K562 (cell line): Measurements from ENCODE around the gene TMPO. TPM values are rescaled to one million over a fixed set of nuclear protein-coding genes. Genes with fewer than 3 reads are reported as not detected.

Experiments used
- CC2D1A ChIP-seq: fragments of 450-650 bp; IDR thresholded peaks from 2 replicates; pipeline ENCODE4 v1.6.1; 2017; ENCODE audit warnings: mild to moderate bottlenecking
- CGGBP1 ChIP-seq: fragments of 250-450 bp; sonication (Bioruptor Pico); IDR thresholded peaks from 2 replicates; pipeline ENCODE4 v1.9.0; 2021; ENCODE audit warnings: mild to moderate bottlenecking
- CTCF ChIP-seq, 3 experiments: IDR thresholded peaks in 2 of 3; conservative IDR thresholded peaks in 1 of 3; 2 replicates each; pipeline ENCODE4 v1.5.1; 2011 to 2012; ENCODE audit warnings: low read length in 3 of 3, mild to moderate bottlenecking in 3 of 3, control low read depth in 2 of 3, improper control_type of control experiment in 1 of 3, inconsistent platforms in 1 of 3, low read depth in 1 of 3, mixed read lengths in 1 of 3, moderate library complexity in 1 of 3; ENCODE audit not compliant: insufficient read depth in 2 of 3
- DMBX1 ChIP-seq: fragments of 250-450 bp; sonication (Bioruptor Pico); IDR thresholded peaks from 2 replicates; pipeline ENCODE4 v1.8.0; 2022; ENCODE audit warnings: inconsistent platforms, mild to moderate bottlenecking, moderate library complexity, borderline replicate concordance
- ESRRA ChIP-seq: fragments of 450-650 bp; IDR thresholded peaks from 2 replicates; pipeline ENCODE4 v1.6.1; 2014; ENCODE audit warnings: low read depth, mild to moderate bottlenecking, moderate library complexity, borderline replicate concordance
- FOS ChIP-seq: IDR thresholded peaks from 3 replicates; pipeline ENCODE4 v1.6.1; 2011; ENCODE audit not compliant: insufficient read length; ENCODE audit errors: extremely low read depth
- GATA2 ChIP-seq: sonication (generic); formaldehyde crosslinking; IDR thresholded peaks from 2 replicates; pipeline ENCODE4 v1.4.0; 2020; ENCODE audit warnings: mild to moderate bottlenecking, missing genetic modification reagents
- JUND ChIP-seq, 2 experiments: IDR thresholded peaks; 2 replicates in 1 of 2; 3 replicates in 1 of 2; pipeline ENCODE4 v1.6.1; 2011; ENCODE audit warnings: borderline replicate concordance in 2 of 2, low read depth in 2 of 2, low read length in 2 of 2, improper control_type of control experiment in 1 of 2, missing biosample characterization in 1 of 2, missing genetic modification characterization in 1 of 2, missing genetic modification reagents in 1 of 2
- MYBL2 ChIP-seq, 2 experiments: fragments of 450-650 bp in 1 of 2; sonication (generic) in 1 of 2; formaldehyde crosslinking in 1 of 2; IDR thresholded peaks; 2 replicates each; pipeline versions ENCODE4 v1.6.1 to v1.8.1; 2017 to 2022; ENCODE audit warnings: borderline replicate concordance in 1 of 2, inconsistent platforms in 1 of 2, low read depth in 1 of 2, mild to moderate bottlenecking in 1 of 2, missing genetic modification reagents in 1 of 2, moderate library complexity in 1 of 2
- OTX1 ChIP-seq: fragments of 450-650 bp; formaldehyde crosslinking; IDR thresholded peaks from 2 replicates; pipeline ENCODE4 v1.4.0; 2022; ENCODE audit warnings: mild to moderate bottlenecking
- RBM25 ChIP-seq: fragments of 200-400 bp; formaldehyde crosslinking; IDR thresholded peaks from 2 replicates; pipeline ENCODE4 v1.6.1; 2018; ENCODE audit warnings: low read length, low read depth, moderate library complexity; ENCODE audit not compliant: severe bottlenecking
- SIX5 ChIP-seq, 2 experiments: IDR thresholded peaks; 2 replicates each; pipeline ENCODE4 v1.6.1; 2011; ENCODE audit warnings: low read length in 2 of 2, borderline replicate concordance in 1 of 2, low read depth in 1 of 2, mild to moderate bottlenecking in 1 of 2, moderate library complexity in 1 of 2; ENCODE audit not compliant: insufficient read depth in 1 of 2
- STAG1 ChIP-seq: sonication (generic); formaldehyde crosslinking; IDR thresholded peaks from 2 replicates; pipeline ENCODE4 v1.5.0; 2020; ENCODE audit warnings: missing genetic modification reagents, borderline replicate concordance
- TARDBP ChIP-seq: fragments of 450-650 bp; IDR thresholded peaks from 2 replicates; pipeline ENCODE4 v1.6.1; 2016
- UBTF ChIP-seq, 2 experiments: IDR thresholded peaks; 2 replicates each; pipeline ENCODE4 v1.6.1; 2012; ENCODE audit warnings: improper control_type of control experiment in 2 of 2, low read depth in 2 of 2, low read length in 2 of 2, borderline replicate concordance in 1 of 2
- USF2 ChIP-seq: sonication (generic); formaldehyde crosslinking; IDR thresholded peaks from 2 replicates; pipeline ENCODE4 v1.5.0; 2020; ENCODE audit warnings: missing genetic modification reagents
- ZBTB7A ChIP-seq: IDR thresholded peaks from 2 replicates; pipeline ENCODE4 v1.6.1; 2011; ENCODE audit warnings: low read depth, mild to moderate bottlenecking, low read length, moderate library complexity, borderline replicate concordance; ENCODE audit not compliant: control insufficient read depth
- ZC3H4 ChIP-seq: sonication (generic); formaldehyde crosslinking; IDR thresholded peaks from 2 replicates; pipeline ENCODE4 v1.9.0; 2021; ENCODE audit warnings: missing genetic modification reagents, borderline replicate concordance
- ZNF232 ChIP-seq: sonication (generic); formaldehyde crosslinking; IDR thresholded peaks from 2 replicates; pipeline ENCODE4 v1.8.0; 2022; ENCODE audit warnings: mild to moderate bottlenecking, missing genetic modification reagents
- ZNF75A ChIP-seq: fragments of 450-650 bp; formaldehyde crosslinking; IDR thresholded peaks from 2 replicates; pipeline ENCODE4 v1.4.0; 2020; ENCODE audit warnings: mild to moderate bottlenecking
- polyA plus RNA-seq, 8 experiments: library from polyadenylated mRNA; depleted of rRNA in 4 of 8; stranded (reverse) in 5 of 8; unstranded in 3 of 8; fragments of >200 nt; fragmentation: Nextera tagmentation in 2 of 8; fragmentation: Illumina TruSeq in 1 of 8; extraction: Ambion mirVana in 2 of 8; extraction: Trizol in 1 of 8; gene quantifications; 2 replicates each; pipeline versions ENCODE4 v1.2.1 to v1.2.3, GENCODE V29; 2011 to 2014; ENCODE audit warnings: inconsistent platforms in 1 of 8, missing spikeins in 1 of 8
- total RNA-seq, 7 experiments: library from RNA; depleted of rRNA in 6 of 7; stranded (reverse); fragments of >200 nt in 6 of 7; fragmentation: Illumina TruSeq in 2 of 7; extraction: Trizol in 2 of 7; gene quantifications; 2 replicates each; pipeline versions ENCODE4 v1.2.1 to v1.2.3, GENCODE V29; 2011 to 2021; ENCODE audit warnings: low replicate concordance in 1 of 7

The TMPO gene
- total and polyA plus RNA-seq, 9 of the 15 experiments (the other 6 are each of a cell fraction or from before 2014, with no cell fraction given): 62.1 to 263 (median 182) TPM

- TF ChIP-seq ZC3H4 (CRISPR knock-in tag) (peak; percentile 11; the same call in 1 of the 2 replicates), RBM25 (peak; percentile 100), ESRRA (0 out of 2 replicates have a peak, but pooled peaks have one; percentile 38), STAG1 (CRISPR knock-in tag) (no peak), OTX1 (CRISPR knock-in tag) (no peak), CC2D1A (0 out of 2 replicates have a peak, but pooled peaks have one; percentile 19), UBTF (IDR thresholded peaks at IDR 0.05; ENCODE audit: borderline replicate concordance in 1 of 2, low read depth in 2 of 2, low read length in 2 of 2) (peak in 1 of 2 experiments; percentile 25; a peak in 2 of 4 replicates), TARDBP (0 out of 2 replicates have a peak, but pooled peaks have one; percentile 45), DMBX1 (CRISPR knock-in tag) (no peak), CTCF (IDR thresholded peaks at IDR 0.05 in 2 of 3, conservative IDR thresholded peaks at IDR 0.05 in 1 of 3; ENCODE audit: insufficient read depth in 2 of 3, low read depth in 1 of 3, low read length in 3 of 3) (no peak), CGGBP1 (CRISPR knock-in tag) (peak; percentile 70; the same call in 1 of the 2 replicates), USF2 (CRISPR knock-in tag) (0 out of 2 replicates have a peak, but pooled peaks have one; percentile 13), SIX5 (IDR thresholded peaks at IDR 0.05; ENCODE audit: borderline replicate concordance in 1 of 2, insufficient read depth in 1 of 2, low read depth in 1 of 2, low read length in 2 of 2) (peak in 1 of 2 experiments; percentile 23; a peak in 1 of 4 replicates), MYBL2 (IDR thresholded peaks at IDR 0.05; ENCODE audit: low read depth) (peak; percentile 78), MYBL2 (CRISPR knock-in tag; IDR thresholded peaks at IDR 0.05; ENCODE audit: borderline replicate concordance) (no peak), ZNF75A (CRISPR knock-in tag) (no peak), ZNF232 (CRISPR knock-in tag) (0 out of 2 replicates have a peak, but pooled peaks have one; percentile 66), FOS (peak; percentile 95), JUND (IDR thresholded peaks at IDR 0.05; ENCODE audit: borderline replicate concordance, low read depth, low read length) (peak; percentile 9; the same call in 1 of the 2 replicates), JUND (tag; IDR thresholded peaks at IDR 0.05; ENCODE audit: borderline replicate concordance, low read depth, low read length) (no peak), ZBTB7A (peak; percentile 63), GATA2 (no peak)
Measured at GRCh38 chr12:98515287-98516110, at the start of gene TMPO (continued).
